ENCODE data around the gene ATP11A.

ATP11A gene

GRCh38 chr13:112710855-112711527 is 21.2 kb downstream of the ATP11A start:
- no peaks in the 10 kb centered on the region for H3K36me3 ChIP-seq (ENCODE audit: control insufficient read depth in 2 of 2, insufficient read depth in 1 of 2, low read length in 2 of 2)
- ChIA-PET POLR2A (interaction anchor here (1.0 to 1.5 kb wide), 3 partner anchors 17 to 53 kb away, joined by 3 to 5 read pairs (median 3); no protein-coding TSS in a partner anchor), CTCF (no interaction called here)
- H3K4me1 ChIP-seq (ENCODE audit: control insufficient read depth, insufficient read depth, low read length), result 0 out of 2 replicates have a peak, but pooled peaks cover 2% of the 10 kb centered on the region
- no peak overlapping the region for H3K4me3 ChIP-seq (ENCODE audit: low read depth, low read length)
- H3K9me3 ChIP-seq (ENCODE audit: control insufficient read depth, insufficient read depth, low read depth, low read length), result no peaks in the 10 kb centered on the region
- TF ChIP-seq ZNF777 (tag by site-specific recombination; IDR thresholded peaks at IDR 0.05; ENCODE audit: borderline replicate concordance), result no peak
- TF ChIP-seq ZNF121 (tag by site-specific recombination; IDR thresholded peaks at IDR 0.05), result peak; percentile 74
- no peak overlapping the region for H3K27ac ChIP-seq (ENCODE audit: extremely low read depth, low read depth, low read length)

- Histone ChIP-seq H3K9me3 (ENCODE audit: control insufficient read depth, insufficient read depth, low read depth, low read length) (no peaks in the 10 kb centered on the region), H3K4me3 (ENCODE audit: low read depth, low read length) (peak overlapping the region; percentile 34), H3K36me3 (ENCODE audit: control insufficient read depth in 2 of 2, insufficient read depth in 1 of 2, low read length in 2 of 2) (no peaks in the 10 kb centered on the region), H3K27ac (ENCODE audit: extremely low read depth, low read depth, low read length) (no peak overlapping the region; the same call in 1 of the 2 replicates), H3K4me1 (ENCODE audit: control insufficient read depth, insufficient read depth, low read length) (0 out of 2 replicates have a peak, but pooled peaks cover 2% of the 10 kb centered on the region)
- ChIA-PET POLR2A (interaction anchor here (1.0 to 1.5 kb wide), 3 partner anchors 18 to 53 kb away, joined by 3 to 5 read pairs (median 3); no protein-coding TSS in a partner anchor), CTCF (no interaction called here)
- TF ChIP-seq ZNF404 (tag by site-specific recombination; IDR thresholded peaks at IDR 0.05), result no peak
- TF ChIP-seq ZNF280D (tag by site-specific recombination; IDR thresholded peaks at IDR 0.05), result no peak
- no peak for TF ChIP-seq ZNF416 (tag by site-specific recombination; IDR thresholded peaks at IDR 0.05)
- TF ChIP-seq KLF10 (tag by site-specific recombination; IDR thresholded peaks at IDR 0.05), result peak; percentile 93
- peak; percentile 75 for TF ChIP-seq PATZ1 (tag by site-specific recombination; IDR thresholded peaks at IDR 0.05)
- peak; percentile 68; the same call in 1 of the 2 replicates for TF ChIP-seq KLF8 (tag by site-specific recombination; IDR thresholded peaks at IDR 0.05)
- peak; percentile 88 for TF ChIP-seq PRDM10 (tag by site-specific recombination; IDR thresholded peaks at IDR 0.05)
- no peak for TF ChIP-seq TCF7L2 (IDR thresholded peaks at IDR 0.05; ENCODE audit: borderline replicate concordance, low read depth, low read length)
- 0 out of 2 replicates have a peak, but pooled peaks have one; percentile 13 for TF ChIP-seq ZFP69B (tag by site-specific recombination; IDR thresholded peaks at IDR 0.05)
- TF ChIP-seq ZEB2 (tag by site-specific recombination; IDR thresholded peaks at IDR 0.05), result peak; percentile 83
- peak; percentile 90; the same call in 1 of the 2 replicates for TF ChIP-seq ZNF610 (tag by site-specific recombination; IDR thresholded peaks at IDR 0.05; ENCODE audit: borderline replicate concordance)
- peak; percentile 72; the same call in 1 of the 2 replicates for TF ChIP-seq HIC1 (tag by site-specific recombination; IDR thresholded peaks at IDR 0.05)
- TF ChIP-seq SP2 (tag by site-specific recombination; IDR thresholded peaks at IDR 0.05), result 0 out of 2 replicates have a peak, but pooled peaks have one; percentile 17
- TF ChIP-seq ZNF660 (tag by site-specific recombination; IDR thresholded peaks at IDR 0.05), result peak; percentile 95
- TF ChIP-seq SP7 (tag by site-specific recombination; IDR thresholded peaks at IDR 0.05), result peak; percentile 91
- TF ChIP-seq ZNF561 (tag by site-specific recombination; IDR thresholded peaks at IDR 0.05; ENCODE audit: borderline replicate concordance), result peak; percentile 75; the same call in 1 of the 2 replicates
- no peak for TF ChIP-seq ZNF664 (tag by site-specific recombination; IDR thresholded peaks at IDR 0.05)
- TF ChIP-seq ZNF24 (tag by site-specific recombination; IDR thresholded peaks at IDR 0.05), result peak; percentile 69
- TF ChIP-seq WT1 (tag by site-specific recombination; IDR thresholded peaks at IDR 0.05), result peak; percentile 70
Observed at GRCh38 chr13:112711528-112712265, 21.9 kb downstream of the ATP11A start.

Measured in HEK293 (cell line).